Neural progenitor cell (in vitro differentiated cells): ENCODE measurements around the gene CHSY3. TPM values are rescaled to one million over a fixed set of nuclear protein-coding genes. Genes with fewer than 3 reads are reported as not detected.

Experiments used
- DNase-seq: peaks from one replicate; pipeline ENCODE4 v3.0.0-alpha.2; 2016; ENCODE audit warnings: low spot score
- H2AFZ ChIP-seq: fragments of 200-600 bp; sonication (generic); replicated peaks from 2 replicates; pipeline ENCODE4 v1.6.1; 2016; ENCODE audit warnings: antibody characterized with exemption
- H3F3A ChIP-seq: fragments of 200-600 bp; sonication (generic); 2 replicates; pipeline ENCODE4 v1.6.1; 2016; ENCODE audit warnings: antibody characterized with exemption, low read depth
- H3K27ac ChIP-seq: fragments of 200-600 bp; sonication (generic); 2 replicates; pipeline ENCODE4 v1.5.1; 2016; ENCODE audit warnings: mild to moderate bottlenecking
- H3K27me3 ChIP-seq: fragments of 200-600 bp; sonication (generic); 2 replicates; pipeline ENCODE4 v1.6.1; 2016; ENCODE audit warnings: mild to moderate bottlenecking, moderate library complexity
- H3K36me3 ChIP-seq: fragments of 200-600 bp; sonication (generic); 2 replicates; pipeline ENCODE4 v1.5.1; 2016
- H3K4me1 ChIP-seq: fragments of 200-600 bp; sonication (generic); 2 replicates; pipeline ENCODE4 v1.6.1; 2016; ENCODE audit warnings: mixed run types
- H3K4me2 ChIP-seq: fragments of 200-600 bp; sonication (generic); 2 replicates; pipeline ENCODE4 v1.6.1; 2016
- H3K4me3 ChIP-seq: fragments of 200-600 bp; sonication (generic); 2 replicates; pipeline ENCODE4 v1.5.1; 2016
- H3K79me2 ChIP-seq: fragments of 200-600 bp; sonication (generic); 2 replicates; pipeline ENCODE4 v1.6.1; 2016; ENCODE audit warnings: low read depth
- H3K9ac ChIP-seq: fragments of 200-600 bp; sonication (generic); 2 replicates; pipeline ENCODE4 v1.6.1; 2016
- H3K9me3 ChIP-seq: fragments of 200-600 bp; sonication (generic); 2 replicates; pipeline ENCODE4 v1.5.1; 2016; ENCODE audit warnings: low read depth
- H4K20me1 ChIP-seq: fragments of 200-600 bp; sonication (generic); 2 replicates; pipeline ENCODE4 v1.6.1; 2016; ENCODE audit warnings: low read depth
- H3K27ac Mint-ChIP-seq: 3 replicates; pipeline ENCODE4 v1.8.0; 2021; ENCODE audit warnings: mixed read lengths
- H3K27me3 Mint-ChIP-seq: 2 replicates; pipeline ENCODE4 v1.8.0; 2022; ENCODE audit warnings: low read depth, mild to moderate bottlenecking, inconsistent platforms, moderate library complexity, mixed read lengths; ENCODE audit not compliant: insufficient read depth
- H3K36me3 Mint-ChIP-seq: 3 replicates; pipeline ENCODE4 v1.8.0; 2021; ENCODE audit warnings: mixed read lengths
- H3K4me1 Mint-ChIP-seq: 3 replicates; pipeline ENCODE4 v1.8.0; 2021; ENCODE audit warnings: mixed read lengths
- H3K4me3 Mint-ChIP-seq: 3 replicates; pipeline ENCODE4 v1.8.0; 2021; ENCODE audit warnings: mild to moderate bottlenecking, moderate library complexity, mixed read lengths
- H3K9me3 Mint-ChIP-seq: 3 replicates; pipeline ENCODE4 v1.8.0; 2020; ENCODE audit warnings: mixed read lengths
- EZH2 ChIP-seq: fragments of 200-600 bp; sonication (generic); IDR thresholded peaks from 2 replicates; pipeline ENCODE4 v1.6.1; 2017; ENCODE audit warnings: antibody characterized with exemption, mild to moderate bottlenecking, moderate library complexity
- EZH2phosphoT487 ChIP-seq: fragments of 200-600 bp; sonication (generic); IDR thresholded peaks from 2 replicates; pipeline ENCODE4 v1.6.1; 2017; ENCODE audit warnings: antibody characterized with exemption
- total RNA-seq: library from RNA; depleted of rRNA; stranded (reverse); fragments of >200 nt; gene quantifications from 2 replicates; pipeline ENCODE4 v1.2.3, GENCODE V29; 2015; ENCODE audit warnings: low replicate concordance
- TF ChIP-seq, protein P1 (sequence below): fragments of 200-600 bp; sonication (generic); IDR thresholded peaks from 2 replicates; pipeline ENCODE4 v1.5.1; 2017; ENCODE audit warnings: antibody characterized with exemption, mild to moderate bottlenecking

The CHSY3 gene
- total RNA-seq, 1 donor from 2014 or later = 0.30 TPM

DNA sequence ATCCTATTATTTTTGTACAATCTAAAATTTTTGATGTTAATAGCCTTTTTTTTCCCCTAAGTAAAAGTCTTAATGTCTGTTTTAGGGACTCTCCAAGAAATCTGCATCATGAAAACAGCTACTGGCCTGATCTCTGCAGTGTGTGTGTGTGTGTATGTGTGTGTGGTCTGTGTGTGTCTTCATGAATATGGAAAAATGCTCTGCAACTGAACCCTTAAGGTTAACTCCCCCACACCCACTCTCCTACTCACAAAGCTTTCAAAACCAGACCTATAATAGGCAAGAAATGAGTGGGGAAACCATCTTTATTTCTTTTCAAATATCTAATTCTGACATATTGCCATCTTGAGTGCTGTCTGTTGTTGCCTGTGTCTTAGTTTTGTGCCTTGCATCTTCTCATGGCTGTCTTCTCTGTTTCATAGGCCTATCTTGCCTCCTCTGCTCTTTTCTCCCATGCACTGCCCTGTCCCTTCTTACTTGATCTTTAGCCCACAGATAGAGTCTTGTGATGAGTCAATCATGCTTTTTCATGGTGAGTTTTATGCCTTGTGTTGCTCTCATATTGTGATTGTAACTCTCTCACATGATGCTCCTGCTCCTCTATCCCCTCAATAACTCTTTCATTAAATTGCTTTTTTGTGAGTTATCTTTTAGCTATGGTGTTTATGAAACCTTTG is 68.3 kb downstream of the CHSY3 start:
- Histone ChIP-seq H4K20me1 (no peaks in the 10 kb centered on the region), H3K4me3 (no peak overlapping the region), H3F3A (no peaks in the 10 kb centered on the region), H3K9me3 (no peaks in the 10 kb centered on the region), H3K9ac (no peak overlapping the region), H3K79me2 (no peaks in the 10 kb centered on the region), H3K4me2 (no peak overlapping the region), H3K27me3 (no peaks in the 10 kb centered on the region), H3K4me1 (no peaks in the 10 kb centered on the region), H3K36me3 (no peaks in the 10 kb centered on the region), H3K27ac (no peak overlapping the region), H2AFZ (no peak overlapping the region)
- no peak overlapping the region for H3K4me3 Mint-ChIP-seq
- TF ChIP-seq EZH2phosphoT487 (no peak), EZH2 (no peak)
- TF ChIP-seq, protein P1, sequence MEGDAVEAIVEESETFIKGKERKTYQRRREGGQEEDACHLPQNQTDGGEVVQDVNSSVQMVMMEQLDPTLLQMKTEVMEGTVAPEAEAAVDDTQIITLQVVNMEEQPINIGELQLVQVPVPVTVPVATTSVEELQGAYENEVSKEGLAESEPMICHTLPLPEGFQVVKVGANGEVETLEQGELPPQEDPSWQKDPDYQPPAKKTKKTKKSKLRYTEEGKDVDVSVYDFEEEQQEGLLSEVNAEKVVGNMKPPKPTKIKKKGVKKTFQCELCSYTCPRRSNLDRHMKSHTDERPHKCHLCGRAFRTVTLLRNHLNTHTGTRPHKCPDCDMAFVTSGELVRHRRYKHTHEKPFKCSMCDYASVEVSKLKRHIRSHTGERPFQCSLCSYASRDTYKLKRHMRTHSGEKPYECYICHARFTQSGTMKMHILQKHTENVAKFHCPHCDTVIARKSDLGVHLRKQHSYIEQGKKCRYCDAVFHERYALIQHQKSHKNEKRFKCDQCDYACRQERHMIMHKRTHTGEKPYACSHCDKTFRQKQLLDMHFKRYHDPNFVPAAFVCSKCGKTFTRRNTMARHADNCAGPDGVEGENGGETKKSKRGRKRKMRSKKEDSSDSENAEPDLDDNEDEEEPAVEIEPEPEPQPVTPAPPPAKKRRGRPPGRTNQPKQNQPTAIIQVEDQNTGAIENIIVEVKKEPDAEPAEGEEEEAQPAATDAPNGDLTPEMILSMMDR = no peak
- DNase-seq = no peak
- H3K36me3 Mint-ChIP-seq = no peaks in the 10 kb centered on the region
- H3K9me3 Mint-ChIP-seq = no peaks in the 10 kb centered on the region
- H3K27me3 Mint-ChIP-seq = no peaks in the 10 kb centered on the region
- no peaks in the 10 kb centered on the region for H3K4me1 Mint-ChIP-seq
- no peak overlapping the region for H3K27ac Mint-ChIP-seq

GRCh38 chr5:129973716-129974426 is 69.6 kb downstream of the CHSY3 start:
- H3K9me3 Mint-ChIP-seq = no peaks in the 10 kb centered on the region
- no peak overlapping the region for H3K27ac ChIP-seq
- H3K27ac Mint-ChIP-seq = no peak overlapping the region
- no peaks in the 10 kb centered on the region for H3K9me3 ChIP-seq
- no peaks in the 10 kb centered on the region for H3K4me1 ChIP-seq
- no peaks in the 10 kb centered on the region for H3K27me3 ChIP-seq
- H2AFZ ChIP-seq = no peak overlapping the region
- no peaks in the 10 kb centered on the region for H3K36me3 ChIP-seq
- H3K4me3 ChIP-seq = no peak overlapping the region
- no peaks in the 10 kb centered on the region for H3K36me3 Mint-ChIP-seq
- no peaks in the 10 kb centered on the region for H3K79me2 ChIP-seq
- no peak for DNase-seq
- no peaks in the 10 kb centered on the region for H4K20me1 ChIP-seq
- no peaks in the 10 kb centered on the region for H3K4me1 Mint-ChIP-seq
- no peak overlapping the region for H3K4me2 ChIP-seq
- no peaks in the 10 kb centered on the region for H3K27me3 Mint-ChIP-seq
- H3K4me3 Mint-ChIP-seq = no peak overlapping the region
- H3K9ac ChIP-seq = no peak overlapping the region
- no peak for TF ChIP-seq EZH2
- TF ChIP-seq, protein P1 = no peak
- TF ChIP-seq EZH2phosphoT487 = no peak
- no peaks in the 10 kb centered on the region for H3F3A ChIP-seq

DNA sequence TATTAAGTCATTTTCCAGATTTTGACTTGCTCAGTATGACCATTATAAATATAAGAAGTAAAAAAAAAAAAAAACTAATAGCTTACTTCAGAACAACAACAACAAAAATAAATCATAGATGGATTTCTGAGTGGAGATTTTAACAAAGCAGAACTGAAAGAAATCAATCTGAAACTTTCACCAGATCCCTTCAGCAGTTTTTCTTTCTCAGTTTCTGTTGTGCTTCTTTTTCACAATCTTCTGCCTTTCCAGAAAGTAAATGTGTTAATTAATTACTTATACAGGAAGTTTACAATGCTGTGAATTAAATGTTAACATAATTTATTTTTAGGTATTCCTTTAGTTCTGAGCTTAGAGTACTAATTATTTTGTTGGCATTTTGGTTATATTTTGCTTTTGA is 73.5 kb downstream of the CHSY3 start:
- Histone ChIP-seq H3K9ac (no peak overlapping the region), H2AFZ (no peak overlapping the region), H3K4me3 (no peak overlapping the region), H3K9me3 (no peaks in the 10 kb centered on the region), H3F3A (no peaks in the 10 kb centered on the region), H3K79me2 (no peaks in the 10 kb centered on the region), H4K20me1 (no peaks in the 10 kb centered on the region), H3K27ac (no peak overlapping the region), H3K27me3 (no peaks in the 10 kb centered on the region), H3K4me2 (no peak overlapping the region), H3K4me1 (no peaks in the 10 kb centered on the region), H3K36me3 (no peaks in the 10 kb centered on the region)
- TF ChIP-seq EZH2 (no peak), EZH2phosphoT487 (no peak)
- TF ChIP-seq, protein P1 = no peak
- Mint-ChIP-seq H3K4me3 (no peak overlapping the region), H3K36me3 (no peaks in the 10 kb centered on the region), H3K27me3 (no peaks in the 10 kb centered on the region), H3K9me3 (no peaks in the 10 kb centered on the region), H3K27ac (no peak overlapping the region), H3K4me1 (no peaks in the 10 kb centered on the region)
- no peak for DNase-seq
